ENCODE results near the gene C19orf38.

DNA sequence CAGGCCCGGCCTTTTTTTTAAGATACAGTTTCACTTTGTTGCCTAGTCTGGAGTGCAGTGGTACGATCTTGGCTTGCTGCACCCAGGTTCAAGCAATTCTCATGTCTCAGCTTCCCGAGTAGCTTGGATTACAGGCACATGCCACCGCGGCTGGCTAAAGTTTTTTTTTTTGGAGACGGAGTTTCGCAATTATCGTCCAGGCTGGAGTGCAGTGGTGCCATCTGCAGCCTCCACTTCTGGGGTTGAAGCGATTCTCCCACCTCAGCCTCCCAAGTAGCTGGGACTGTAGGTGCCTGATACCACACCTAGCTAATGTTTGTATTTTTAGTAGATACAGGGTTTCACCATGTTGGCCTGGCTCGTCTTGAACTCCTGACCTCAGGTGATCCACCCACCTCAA, 18.3 kb downstream of the C19orf38 start:
- TF ChIP-seq POLR2A (IDR thresholded peaks at IDR 0.05) = no peak
- no peak for TF ChIP-seq CTCF (IDR thresholded peaks at IDR 0.05)
